H9 (cell line): ENCODE data around the gene ZNF521. TPM values are rescaled to one million over a fixed set of nuclear protein-coding genes. Genes with fewer than 3 reads are reported as not detected.

Experiments
- DNase-seq: peaks from one replicate; pipeline ENCODE4 v3.0.0-alpha.2; 2017
- H2AFZ ChIP-seq: one replicate; pipeline ENCODE4 v1.6.1; 2013; ENCODE audit warnings: mild to moderate bottlenecking, low read length, control low read depth, moderate library complexity
- H2AK5ac ChIP-seq: 2 replicates; pipeline ENCODE4 v1.6.1; 2013; ENCODE audit warnings: low read length, control low read depth, mixed read lengths; ENCODE audit not compliant: insufficient read length
- H2BK120ac ChIP-seq: one replicate; pipeline ENCODE4 v1.6.1; 2013; ENCODE audit warnings: low read depth, mild to moderate bottlenecking, low read length, control low read depth, inconsistent platforms; ENCODE audit not compliant: poor library complexity, severe bottlenecking
- H2BK12ac ChIP-seq: 2 replicates; pipeline ENCODE4 v1.6.1; 2013; ENCODE audit warnings: low read length, control low read depth, mixed read lengths, low read depth; ENCODE audit not compliant: insufficient read length
- H2BK15ac ChIP-seq: 2 replicates; pipeline ENCODE4 v1.6.1; 2013; ENCODE audit warnings: low read depth, low read length, control low read depth
- H2BK20ac ChIP-seq: one replicate; pipeline ENCODE4 v1.6.1; 2013; ENCODE audit warnings: low read depth, mild to moderate bottlenecking, low read length, control low read depth, inconsistent platforms; ENCODE audit not compliant: poor library complexity, severe bottlenecking
- H2BK5ac ChIP-seq: 2 replicates; pipeline ENCODE4 v1.6.1; 2013; ENCODE audit warnings: low read length, control low read depth, mixed read lengths; ENCODE audit not compliant: insufficient read length
- H3K14ac ChIP-seq: 2 replicates; pipeline ENCODE4 v1.6.1; 2013; ENCODE audit warnings: low read length, control low read depth; ENCODE audit not compliant: insufficient read depth
- H3K18ac ChIP-seq: 2 replicates; pipeline ENCODE4 v1.6.1; 2013; ENCODE audit warnings: low read depth, mild to moderate bottlenecking, mixed read lengths, low read length, control low read depth; ENCODE audit not compliant: insufficient read length
- H3K23ac ChIP-seq: 2 replicates; pipeline ENCODE4 v1.6.1; 2013; ENCODE audit warnings: low read length, control low read depth, mixed read lengths, low read depth; ENCODE audit not compliant: insufficient read length
- H3K23me2 ChIP-seq: 2 replicates; pipeline ENCODE4 v1.6.1; 2013; ENCODE audit warnings: low read depth, mild to moderate bottlenecking, mixed read lengths, low read length, control low read depth; ENCODE audit not compliant: insufficient read length, poor library complexity, severe bottlenecking
- H3K27ac ChIP-seq: 2 replicates; pipeline ENCODE4 v1.5.1; 2013; ENCODE audit warnings: low read length, control low read depth, mixed read lengths, low read depth; ENCODE audit not compliant: insufficient read length
- H3K27me3 ChIP-seq: 2 replicates; pipeline ENCODE4 v1.6.1; 2013; ENCODE audit warnings: low read length, control low read depth, inconsistent platforms; ENCODE audit not compliant: insufficient read depth
- H3K4ac ChIP-seq: 2 replicates; pipeline ENCODE4 v1.6.1; 2013; ENCODE audit warnings: low read depth, mild to moderate bottlenecking, control low read depth, inconsistent platforms, low read length, moderate library complexity
- H3K4me1 ChIP-seq: 2 replicates; pipeline ENCODE4 v1.6.1; 2013; ENCODE audit warnings: low read length, control low read depth, inconsistent platforms; ENCODE audit not compliant: insufficient read depth
- H3K4me2 ChIP-seq: 2 replicates; pipeline ENCODE4 v1.6.1; 2013; ENCODE audit warnings: low read length, control low read depth, mixed read lengths; ENCODE audit not compliant: insufficient read length, insufficient read depth
- H3K56ac ChIP-seq: 2 replicates; pipeline ENCODE4 v1.6.1; 2013; ENCODE audit warnings: low read depth, mild to moderate bottlenecking, mixed read lengths, low read length, control low read depth; ENCODE audit not compliant: insufficient read length
- H3K79me1 ChIP-seq: 2 replicates; pipeline ENCODE4 v1.6.1; 2013; ENCODE audit warnings: low read depth, mild to moderate bottlenecking, moderate library complexity, low read length, control low read depth, inconsistent platforms; ENCODE audit not compliant: insufficient read depth, poor library complexity, severe bottlenecking
- H3K79me2 ChIP-seq: 2 replicates; pipeline ENCODE4 v1.6.1; 2013; ENCODE audit warnings: low read length, control low read depth, inconsistent platforms; ENCODE audit not compliant: insufficient read depth
- H3K9ac ChIP-seq: 2 replicates; pipeline ENCODE4 v1.6.1; 2013; ENCODE audit warnings: low read length, control low read depth, mixed read lengths; ENCODE audit not compliant: insufficient read length; ENCODE audit errors: extremely low read depth
- H3K9me3 ChIP-seq: one replicate; pipeline ENCODE4 v1.6.1; 2013; ENCODE audit warnings: low read depth, low read length, inconsistent platforms; ENCODE audit not compliant: control insufficient read depth
- H3T11ph ChIP-seq: one replicate; pipeline ENCODE4 v1.6.1; 2013; ENCODE audit warnings: mild to moderate bottlenecking, low read length, control low read depth, inconsistent platforms
- H4K20me1 ChIP-seq: one replicate; pipeline ENCODE4 v1.6.1; 2013; ENCODE audit not compliant: control insufficient read depth, insufficient read length, insufficient read depth
- H4K5ac ChIP-seq: 2 replicates; pipeline ENCODE4 v1.6.1; 2013; ENCODE audit warnings: low read depth, mild to moderate bottlenecking, mixed read lengths, low read length, control low read depth; ENCODE audit not compliant: insufficient read length
- H4K8ac ChIP-seq: replicated peaks from 2 replicates; pipeline ENCODE4 v1.6.1; 2013; ENCODE audit warnings: low read length, control low read depth, mixed read lengths, low read depth; ENCODE audit not compliant: insufficient read length
- H4K91ac ChIP-seq: 2 replicates; pipeline ENCODE4 v1.6.1; 2013; ENCODE audit warnings: low read depth, mild to moderate bottlenecking, moderate library complexity, mixed read lengths, low read length, control low read depth; ENCODE audit not compliant: insufficient read length
- H3K27ac Mint-ChIP-seq, 3 experiments: 2 replicates in 2 of 3; 3 replicates in 1 of 3; pipeline ENCODE4 v1.8.0; 2020 to 2021; ENCODE audit warnings: mixed read lengths in 3 of 3, mild to moderate bottlenecking in 1 of 3, moderate library complexity in 1 of 3
- H3K27me3 Mint-ChIP-seq: 2 replicates; pipeline ENCODE4 v1.8.0; 2021; ENCODE audit warnings: low read depth, mild to moderate bottlenecking, moderate library complexity, mixed read lengths
- H3K36me3 Mint-ChIP-seq, 3 experiments: 2 replicates in 2 of 3; 3 replicates in 1 of 3; pipeline ENCODE4 v1.8.0; 2020 to 2021; ENCODE audit warnings: low read depth in 3 of 3, mixed read lengths in 3 of 3; ENCODE audit not compliant: insufficient read depth in 1 of 3
- H3K4me1 Mint-ChIP-seq, 2 experiments: 2 replicates each; pipeline ENCODE4 v1.8.0; 2020; ENCODE audit warnings: mixed read lengths in 2 of 2
- H3K4me3 Mint-ChIP-seq, 2 experiments: 2 replicates in 1 of 2; 3 replicates in 1 of 2; pipeline ENCODE4 v1.8.0; 2020 to 2021; ENCODE audit warnings: mild to moderate bottlenecking in 2 of 2, mixed read lengths in 2 of 2, moderate library complexity in 1 of 2
- H3K9me3 Mint-ChIP-seq, 2 experiments: 2 replicates in 1 of 2; 3 replicates in 1 of 2; pipeline ENCODE4 v1.8.0; 2020; ENCODE audit warnings: mild to moderate bottlenecking in 2 of 2, mixed read lengths in 2 of 2, moderate library complexity in 1 of 2
- WGBS: extraction: QIAGEN DNeasy Blood & Tissue Kit; methylation state at CpG from one replicate; pipeline ENCODE4 v1.1.7; 2013; ENCODE audit warnings: missing lambda C conversion rate, low lambda C conversion rate, mixed read lengths; ENCODE audit not compliant: insufficient read length; ENCODE audit errors: extremely low coverage; 5-methylcytosine and 5-hydroxymethylcytosine counted together
- total RNA-seq: library from RNA; stranded (reverse); gene quantifications from 2 replicates; pipeline ENCODE4 v1.2.1, GENCODE V29; 2021
- TF ChIP-seq, protein P1 (sequence below): fragments of 200-600 bp; sonication (generic); conservative IDR thresholded peaks from 3 replicates; pipeline ENCODE4 v1.8.0; 2021; ENCODE audit warnings: antibody characterized with exemption, mild to moderate bottlenecking

Gene ZNF521
- total RNA-seq, 1 experiment from 2014 or later, result 3.3 TPM

DNA sequence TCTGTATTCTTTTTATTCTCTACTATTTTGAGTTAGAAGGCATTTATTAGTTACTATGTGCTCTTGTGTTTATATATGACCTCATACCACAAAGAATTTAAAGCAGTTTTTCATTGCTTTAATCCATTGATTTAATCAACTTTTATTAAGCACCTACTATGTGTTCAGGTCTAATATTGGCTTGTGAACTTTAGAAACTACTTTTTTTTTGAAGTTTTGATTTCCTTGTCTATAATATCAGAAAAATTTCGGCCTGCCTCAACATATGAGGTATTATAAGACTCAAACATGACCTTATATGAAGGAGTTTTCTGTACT lies 117.7 kb downstream of the ZNF521 start:
- TF ChIP-seq, protein P1, sequence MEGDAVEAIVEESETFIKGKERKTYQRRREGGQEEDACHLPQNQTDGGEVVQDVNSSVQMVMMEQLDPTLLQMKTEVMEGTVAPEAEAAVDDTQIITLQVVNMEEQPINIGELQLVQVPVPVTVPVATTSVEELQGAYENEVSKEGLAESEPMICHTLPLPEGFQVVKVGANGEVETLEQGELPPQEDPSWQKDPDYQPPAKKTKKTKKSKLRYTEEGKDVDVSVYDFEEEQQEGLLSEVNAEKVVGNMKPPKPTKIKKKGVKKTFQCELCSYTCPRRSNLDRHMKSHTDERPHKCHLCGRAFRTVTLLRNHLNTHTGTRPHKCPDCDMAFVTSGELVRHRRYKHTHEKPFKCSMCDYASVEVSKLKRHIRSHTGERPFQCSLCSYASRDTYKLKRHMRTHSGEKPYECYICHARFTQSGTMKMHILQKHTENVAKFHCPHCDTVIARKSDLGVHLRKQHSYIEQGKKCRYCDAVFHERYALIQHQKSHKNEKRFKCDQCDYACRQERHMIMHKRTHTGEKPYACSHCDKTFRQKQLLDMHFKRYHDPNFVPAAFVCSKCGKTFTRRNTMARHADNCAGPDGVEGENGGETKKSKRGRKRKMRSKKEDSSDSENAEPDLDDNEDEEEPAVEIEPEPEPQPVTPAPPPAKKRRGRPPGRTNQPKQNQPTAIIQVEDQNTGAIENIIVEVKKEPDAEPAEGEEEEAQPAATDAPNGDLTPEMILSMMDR, result no peak
- Histone ChIP-seq H3K4me1 (no peaks in the 10 kb centered on the region), H4K91ac (no peak overlapping the region), H3K27ac (no peak overlapping the region), H2BK120ac (no peak overlapping the region), H2BK15ac (no peak overlapping the region), H3K23ac (no peak overlapping the region), H3T11ph (no peak overlapping the region), H4K5ac (no peak overlapping the region), H2BK5ac (no peak overlapping the region), H3K18ac (no peak overlapping the region), H3K14ac (no peak overlapping the region), H4K8ac (no peak overlapping the region), H3K27me3 (no peaks in the 10 kb centered on the region), H3K9ac (no peak overlapping the region), H3K4ac (no peak overlapping the region), H2AFZ (no peak overlapping the region), H3K56ac (no peak overlapping the region), H3K4me2 (no peak overlapping the region), H2AK5ac (no peak overlapping the region), H2BK12ac (no peak overlapping the region), H3K79me1 (no peaks in the 10 kb centered on the region), H2BK20ac (no peak overlapping the region), H3K79me2 (no peaks in the 10 kb centered on the region), H3K23me2 (no peaks in the 10 kb centered on the region), H3K9me3 (no peaks in the 10 kb centered on the region), H4K20me1 (no peaks in the 10 kb centered on the region)
- no peaks in the 10 kb centered on the region for H3K27me3 Mint-ChIP-seq
- DNase-seq, result no peak
- H3K9me3 Mint-ChIP-seq, result no peaks in the 10 kb centered on the region
- no peak overlapping the region for H3K27ac Mint-ChIP-seq
- H3K36me3 Mint-ChIP-seq, result no peaks in the 10 kb centered on the region
- H3K4me3 Mint-ChIP-seq, result no peak overlapping the region
- no CpG with 5 or more reads among the region's 1 CpG for WGBS
- H3K4me1 Mint-ChIP-seq, result peaks cover 7 to 19% of the 10 kb centered on the region in 2 experiments
